ENCODE measurements around the gene RHBDF2. TPM values are rescaled to one million over a fixed set of nuclear protein-coding genes. Genes with fewer than 3 reads are reported as not detected.

The RHBDF2 gene
- total RNA-seq, 4 donors from 2014 or later: 3.8 to 26.1 (median 8.4) TPM

- Histone ChIP-seq H3K4me3 (no peak overlapping the region), H3K27me3 (no peaks in the 10 kb centered on the region), H3K36me3 (no peaks in the 10 kb centered on the region), H3K9me3 (no peaks in the 10 kb centered on the region), H3K4me1 (no peaks in the 10 kb centered on the region), H3K27ac (no peak overlapping the region)
- TF ChIP-seq, protein P1, sequence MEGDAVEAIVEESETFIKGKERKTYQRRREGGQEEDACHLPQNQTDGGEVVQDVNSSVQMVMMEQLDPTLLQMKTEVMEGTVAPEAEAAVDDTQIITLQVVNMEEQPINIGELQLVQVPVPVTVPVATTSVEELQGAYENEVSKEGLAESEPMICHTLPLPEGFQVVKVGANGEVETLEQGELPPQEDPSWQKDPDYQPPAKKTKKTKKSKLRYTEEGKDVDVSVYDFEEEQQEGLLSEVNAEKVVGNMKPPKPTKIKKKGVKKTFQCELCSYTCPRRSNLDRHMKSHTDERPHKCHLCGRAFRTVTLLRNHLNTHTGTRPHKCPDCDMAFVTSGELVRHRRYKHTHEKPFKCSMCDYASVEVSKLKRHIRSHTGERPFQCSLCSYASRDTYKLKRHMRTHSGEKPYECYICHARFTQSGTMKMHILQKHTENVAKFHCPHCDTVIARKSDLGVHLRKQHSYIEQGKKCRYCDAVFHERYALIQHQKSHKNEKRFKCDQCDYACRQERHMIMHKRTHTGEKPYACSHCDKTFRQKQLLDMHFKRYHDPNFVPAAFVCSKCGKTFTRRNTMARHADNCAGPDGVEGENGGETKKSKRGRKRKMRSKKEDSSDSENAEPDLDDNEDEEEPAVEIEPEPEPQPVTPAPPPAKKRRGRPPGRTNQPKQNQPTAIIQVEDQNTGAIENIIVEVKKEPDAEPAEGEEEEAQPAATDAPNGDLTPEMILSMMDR (IDR thresholded peaks at IDR 0.05): no peak
- no peak for TF ChIP-seq POLR2A (IDR thresholded peaks at IDR 0.05)
- no peak for DNase-seq
- intact Hi-C loops (cut with DNase I; ENCODE audit: low total_unique reads): no loop called here
Observed at GRCh38 chr17:76437467-76438402, 63.5 kb downstream of the RHBDF2 start.

- Histone ChIP-seq H3K9me3 (no peaks in the 10 kb centered on the region), H3K4me1 (no peaks in the 10 kb centered on the region), H3K36me3 (no peaks in the 10 kb centered on the region), H3K27me3 (no peaks in the 10 kb centered on the region), H3K4me3 (no peak overlapping the region), H3K27ac (no peak overlapping the region)
- DNase-seq: no peak
- TF ChIP-seq, protein P1 (IDR thresholded peaks at IDR 0.05): no peak
- no peak for TF ChIP-seq POLR2A (IDR thresholded peaks at IDR 0.05)
- intact Hi-C loops (cut with DNase I; ENCODE audit: low total_unique reads): no loop called here
Observed at GRCh38 chr17:76435751-76436150, 65.5 kb downstream of the RHBDF2 start.

DNA sequence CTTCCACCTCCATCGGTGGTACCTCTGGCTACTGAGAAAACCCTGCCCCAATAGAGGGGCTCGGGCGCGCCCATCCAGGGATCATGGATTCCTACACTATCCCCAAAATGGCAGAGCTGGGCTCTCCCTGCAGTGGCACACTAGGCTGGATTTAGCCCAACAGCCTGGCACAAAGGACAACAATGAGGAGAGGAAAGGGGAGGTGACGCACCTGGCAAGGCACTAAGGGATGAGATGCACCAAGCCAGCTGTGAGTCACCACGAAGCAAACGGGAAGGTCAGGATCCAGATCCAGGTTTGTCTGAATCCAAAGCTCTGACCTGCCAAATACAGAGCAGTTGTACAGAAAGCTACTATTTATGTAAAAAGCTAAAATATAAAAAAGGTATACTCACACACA is 66.4 kb downstream of the RHBDF2 start:
- intact Hi-C loops (cut with DNase I; ENCODE audit: low total_unique reads): no loop called here
- Histone ChIP-seq H3K27ac (no peak overlapping the region), H3K27me3 (no peaks in the 10 kb centered on the region), H3K36me3 (no peaks in the 10 kb centered on the region), H3K4me3 (no peak overlapping the region), H3K4me1 (no peaks in the 10 kb centered on the region), H3K9me3 (no peaks in the 10 kb centered on the region)
- no peak for DNase-seq
- TF ChIP-seq, protein P1 (IDR thresholded peaks at IDR 0.05): no peak
- TF ChIP-seq POLR2A (IDR thresholded peaks at IDR 0.05): no peak

DNA sequence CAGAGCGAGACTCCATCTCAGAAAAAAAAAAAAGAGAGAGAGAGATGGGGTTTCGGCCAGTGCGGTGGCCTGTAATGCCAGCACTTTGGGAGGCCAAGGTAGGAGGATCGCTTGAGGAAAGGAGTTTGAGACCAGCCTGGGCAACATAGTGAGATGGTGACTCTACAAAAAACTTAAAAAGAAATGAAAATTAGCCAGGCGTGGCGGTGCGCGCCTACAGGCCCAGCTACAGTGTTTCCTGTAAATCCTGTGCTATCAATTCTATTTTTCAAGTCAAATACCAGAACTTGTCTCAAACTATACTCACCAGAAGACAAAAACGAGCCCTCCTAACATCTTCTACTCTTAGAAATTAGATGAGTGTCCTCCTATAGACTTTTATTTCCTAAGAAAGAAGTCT is 67.5 kb downstream of the RHBDF2 start:
- H3K4me3 ChIP-seq: no peak overlapping the region
- H3K27me3 ChIP-seq: no peaks in the 10 kb centered on the region
- H3K27ac ChIP-seq: no peak overlapping the region
- H3K36me3 ChIP-seq: no peaks in the 10 kb centered on the region
- no peaks in the 10 kb centered on the region for H3K4me1 ChIP-seq
- no peak for TF ChIP-seq POLR2A (IDR thresholded peaks at IDR 0.05)
- TF ChIP-seq, protein P1 (IDR thresholded peaks at IDR 0.05): no peak
- intact Hi-C loops (cut with DNase I; ENCODE audit: low total_unique reads): no loop called here
- H3K9me3 ChIP-seq: no peaks in the 10 kb centered on the region
- DNase-seq: no peak

GRCh38 chr17:76432712-76433336 is 68.4 kb downstream of the RHBDF2 start:
- Histone ChIP-seq H3K27ac (no peak overlapping the region), H3K4me1 (no peaks in the 10 kb centered on the region), H3K4me3 (no peak overlapping the region), H3K27me3 (no peaks in the 10 kb centered on the region), H3K36me3 (no peaks in the 10 kb centered on the region), H3K9me3 (no peaks in the 10 kb centered on the region)
- no peak for TF ChIP-seq POLR2A (IDR thresholded peaks at IDR 0.05)
- TF ChIP-seq, protein P1 (IDR thresholded peaks at IDR 0.05): no peak
- intact Hi-C loops (cut with DNase I; ENCODE audit: low total_unique reads): no loop called here
- no peak for DNase-seq

Data from uterus (tissue), 4 donors.